Activated T-helper 17 cell treated with anti-CD3 and anti-CD28 coated beads, Interleukin-2, amount 50 U/mL, for 72 hours (primary cell): Measurements from ENCODE around the gene RFX6. TPM values are rescaled to one million over a fixed set of nuclear protein-coding genes. Genes with fewer than 3 reads are reported as not detected.
A peak's percentile ranks its signal among the peaks of the same experiment; 100 is the strongest.
"Not testable (repeated sequence)": the region's sequence is repeated elsewhere in the genome, so short reads cannot be mapped to it uniquely, and the experiment has no call there.

Experiments used
- ATAC-seq: fragments of 150-1000 bp; cut with Tn5 transposase; replicated peaks from 2 replicates; pipeline ENCODE4 v1.10.0; 2021; ENCODE audit warnings: mild to moderate bottlenecking, moderate library complexity
- H3K27ac Mint-ChIP-seq: one replicate; pipeline ENCODE4 v1.8.0; 2022; ENCODE audit warnings: mixed read lengths
- H3K27me3 Mint-ChIP-seq: one replicate; pipeline ENCODE4 v1.8.0; 2022; ENCODE audit warnings: mixed read lengths
- H3K36me3 Mint-ChIP-seq: one replicate; pipeline ENCODE4 v1.8.0; 2022; ENCODE audit warnings: low read depth, mild to moderate bottlenecking, mixed read lengths
- H3K4me1 Mint-ChIP-seq: one replicate; pipeline ENCODE4 v1.8.0; 2022; ENCODE audit warnings: mixed read lengths
- H3K4me3 Mint-ChIP-seq: one replicate; pipeline ENCODE4 v1.8.0; 2022; ENCODE audit warnings: mild to moderate bottlenecking, mixed read lengths
- H3K9me3 Mint-ChIP-seq: one replicate; pipeline ENCODE4 v1.8.0; 2022; ENCODE audit warnings: mixed read lengths
- total RNA-seq, 2 donors: library from RNA; stranded (reverse); gene quantifications; one replicate each; pipeline ENCODE4 v1.2.3, GENCODE V29; 2022

Gene RFX6, protein sequence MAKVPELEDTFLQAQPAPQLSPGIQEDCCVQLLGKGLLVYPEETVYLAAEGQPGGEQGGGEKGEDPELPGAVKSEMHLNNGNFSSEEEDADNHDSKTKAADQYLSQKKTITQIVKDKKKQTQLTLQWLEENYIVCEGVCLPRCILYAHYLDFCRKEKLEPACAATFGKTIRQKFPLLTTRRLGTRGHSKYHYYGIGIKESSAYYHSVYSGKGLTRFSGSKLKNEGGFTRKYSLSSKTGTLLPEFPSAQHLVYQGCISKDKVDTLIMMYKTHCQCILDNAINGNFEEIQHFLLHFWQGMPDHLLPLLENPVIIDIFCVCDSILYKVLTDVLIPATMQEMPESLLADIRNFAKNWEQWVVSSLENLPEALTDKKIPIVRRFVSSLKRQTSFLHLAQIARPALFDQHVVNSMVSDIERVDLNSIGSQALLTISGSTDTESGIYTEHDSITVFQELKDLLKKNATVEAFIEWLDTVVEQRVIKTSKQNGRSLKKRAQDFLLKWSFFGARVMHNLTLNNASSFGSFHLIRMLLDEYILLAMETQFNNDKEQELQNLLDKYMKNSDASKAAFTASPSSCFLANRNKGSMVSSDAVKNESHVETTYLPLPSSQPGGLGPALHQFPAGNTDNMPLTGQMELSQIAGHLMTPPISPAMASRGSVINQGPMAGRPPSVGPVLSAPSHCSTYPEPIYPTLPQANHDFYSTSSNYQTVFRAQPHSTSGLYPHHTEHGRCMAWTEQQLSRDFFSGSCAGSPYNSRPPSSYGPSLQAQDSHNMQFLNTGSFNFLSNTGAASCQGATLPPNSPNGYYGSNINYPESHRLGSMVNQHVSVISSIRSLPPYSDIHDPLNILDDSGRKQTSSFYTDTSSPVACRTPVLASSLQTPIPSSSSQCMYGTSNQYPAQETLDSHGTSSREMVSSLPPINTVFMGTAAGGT
- total RNA-seq = not detected

- peak within 1 kb of the TSS; percentile 20 for H3K4me3 Mint-ChIP-seq
- H3K4me1 Mint-ChIP-seq = no peaks in the 10 kb centered on the region
- H3K9me3 Mint-ChIP-seq = no peaks in the 10 kb centered on the region
- peak; percentile 12 for ATAC-seq
- no peak within 1 kb of the TSS for H3K27ac Mint-ChIP-seq
- H3K27me3 Mint-ChIP-seq = peaks cover 36% of the 10 kb centered on the region
- H3K36me3 Mint-ChIP-seq = no peaks in the 10 kb centered on the region
These were observed at the start of gene RFX6 for GRCh38 chr6:116876635-116877611. Gene RFX6, plus strand, starts transcription at chr6:116877242. Its CDS starts 34 bp downstream, at chr6:116877276.

DNA sequence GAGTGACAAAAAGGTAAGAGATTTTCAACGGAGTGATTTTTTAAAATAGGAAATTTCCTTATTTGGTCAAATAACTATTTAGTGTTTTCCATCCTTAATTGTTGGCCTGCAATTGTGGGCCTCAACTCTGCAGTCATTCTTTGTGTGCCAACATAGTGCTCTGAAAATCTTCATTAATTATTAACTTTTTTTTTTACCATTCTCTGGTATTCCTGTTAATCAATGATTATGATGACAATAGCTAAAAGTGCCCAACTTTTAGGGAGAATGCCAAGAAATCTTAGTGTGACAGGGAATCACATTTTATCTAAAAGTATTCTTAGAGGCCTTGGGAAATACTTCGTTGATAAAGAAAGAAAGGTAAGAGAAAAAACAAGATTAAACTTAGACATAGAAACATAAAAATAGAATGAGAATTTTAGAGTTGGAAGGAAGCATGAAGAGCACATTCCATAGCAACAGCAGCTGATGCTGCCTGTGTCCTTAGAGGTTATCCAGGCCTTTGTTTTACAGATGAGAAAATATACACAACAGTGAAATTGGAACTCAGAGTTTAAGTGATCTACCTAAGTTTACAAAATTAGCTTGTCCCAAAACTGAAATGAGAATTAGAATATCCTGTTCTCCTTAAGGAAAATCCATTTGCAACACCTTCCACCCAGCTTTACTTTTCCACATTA lies 49.3 kb upstream of the RFX6 start:
- Mint-ChIP-seq H3K27me3 (no peaks in the 10 kb centered on the region), H3K27ac (no peak overlapping the region), H3K4me3 (no peak overlapping the region), H3K9me3 (peaks cover 10% of the 10 kb centered on the region), H3K4me1 (no peaks in the 10 kb centered on the region), H3K36me3 (no peaks in the 10 kb centered on the region)
- no peak for ATAC-seq

DNA sequence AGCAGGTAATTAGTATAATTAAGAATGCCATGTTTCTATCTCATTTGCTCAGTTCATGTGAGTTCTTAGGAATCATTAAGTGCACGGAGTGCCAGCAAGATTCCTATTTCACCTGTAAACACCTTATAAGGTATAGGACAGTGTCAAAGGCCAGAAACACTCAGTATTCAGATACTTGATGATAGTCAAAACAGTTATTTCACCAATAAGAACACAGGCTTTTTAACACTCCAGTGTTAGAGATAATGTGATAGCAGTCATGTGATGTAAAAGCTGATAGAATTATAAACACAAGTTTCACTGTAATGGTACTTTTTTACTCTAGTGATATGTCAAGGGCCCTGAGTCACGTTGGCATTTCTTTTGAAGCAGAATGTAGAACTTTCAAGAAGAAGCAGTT lies 48.1 kb upstream of the RFX6 start, which contains the start of gene GPRC6A:
Gene GPRC6A (minus strand): TSS at position 101 of the 400 bp plus-strand sequence. CDS start 70 bp downstream, at position 31.
- ATAC-seq = no peak
- Mint-ChIP-seq H3K4me3 (no peak within 1 kb of the TSS), H3K4me1 (no peaks in the 10 kb centered on the region), H3K9me3 (peaks cover under 1% of the 10 kb centered on the region), H3K36me3 (no peaks in the 10 kb centered on the region), H3K27ac (no peak within 1 kb of the TSS), H3K27me3 (no peaks in the 10 kb centered on the region)

DNA sequence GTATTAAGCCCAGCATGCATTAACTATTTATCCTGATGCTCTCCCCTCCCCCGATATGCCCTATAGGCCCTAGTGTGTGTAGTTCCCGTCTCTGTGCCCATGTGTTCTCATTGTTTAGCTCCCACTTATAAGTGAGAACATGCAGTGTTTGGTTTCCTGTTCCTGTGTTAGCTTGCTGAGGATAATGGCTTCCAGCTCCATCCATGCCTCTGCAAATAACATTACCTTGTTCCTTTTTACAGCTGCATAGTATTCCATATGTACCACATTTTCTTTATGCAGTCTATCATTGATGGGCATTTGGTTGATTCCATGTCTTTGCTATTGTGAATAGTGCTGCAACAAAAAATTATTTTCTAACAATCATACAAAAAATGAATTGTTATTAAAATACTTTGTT lies 42.5 kb upstream of the RFX6 start:
- H3K36me3 Mint-ChIP-seq, H3K9me3 Mint-ChIP-seq, H3K27me3 Mint-ChIP-seq, H3K4me1 Mint-ChIP-seq, H3K27ac Mint-ChIP-seq, ATAC-seq, H3K4me3 Mint-ChIP-seq: not testable (repeated sequence)

DNA sequence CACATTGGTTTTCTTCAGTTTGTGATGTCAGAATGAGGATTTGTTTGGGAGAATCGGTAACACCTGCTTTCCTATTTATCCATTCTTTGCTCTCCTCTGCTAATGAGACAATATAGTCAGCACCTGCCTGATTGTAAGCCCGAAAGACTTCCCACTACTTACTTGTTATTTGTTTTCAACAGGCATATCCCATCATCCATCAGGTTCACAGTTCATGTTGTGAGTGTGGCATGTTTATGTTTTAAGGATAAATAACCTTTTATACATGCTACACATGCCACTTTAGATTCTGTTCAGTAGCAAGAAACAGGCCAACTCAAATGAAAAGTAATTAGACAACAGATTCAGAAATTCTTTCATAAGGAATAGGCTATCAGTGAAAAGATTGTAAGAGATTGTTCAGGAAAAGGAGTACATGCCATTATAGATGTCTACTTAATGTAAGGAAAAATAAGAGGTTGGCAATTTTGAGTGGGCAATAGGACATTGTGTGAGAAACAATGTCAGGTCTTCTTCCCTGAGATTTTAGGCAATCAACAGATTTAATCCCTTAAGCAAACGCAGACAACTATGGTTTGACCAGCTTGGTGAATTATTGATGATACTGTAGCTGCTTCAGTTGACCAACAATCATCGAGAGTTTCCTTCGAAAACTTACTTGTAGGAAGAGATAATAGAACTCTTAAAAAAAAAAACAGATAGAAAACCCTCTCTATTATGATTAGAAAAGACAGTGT lies 40.3 kb upstream of the RFX6 start:
- no peak overlapping the region for H3K27ac Mint-ChIP-seq
- H3K36me3 Mint-ChIP-seq = no peaks in the 10 kb centered on the region
- H3K9me3 Mint-ChIP-seq = peaks cover 5% of the 10 kb centered on the region
- H3K27me3 Mint-ChIP-seq = peaks cover 9% of the 10 kb centered on the region
- H3K4me1 Mint-ChIP-seq = no peaks in the 10 kb centered on the region
- H3K4me3 Mint-ChIP-seq = no peak overlapping the region
- ATAC-seq = no peak

DNA sequence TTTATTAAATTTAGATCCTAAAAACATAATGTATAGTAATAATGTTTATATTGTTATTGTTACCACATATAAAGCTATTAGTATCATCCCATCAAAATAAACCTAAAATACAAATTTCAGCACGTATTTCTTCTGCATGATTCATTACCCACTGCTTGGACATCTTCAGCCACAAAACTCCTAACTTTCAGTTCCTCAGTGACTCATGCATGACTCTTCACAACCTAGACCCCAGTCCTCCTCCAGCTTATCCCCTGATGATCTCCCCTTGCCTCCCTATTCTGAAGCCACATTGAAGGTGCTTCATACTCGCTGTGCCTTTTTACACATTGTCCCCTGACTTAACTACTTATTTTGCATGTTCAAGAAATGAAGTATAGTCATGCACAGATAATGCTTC lies 37.0 kb upstream of the RFX6 start:
- no peak for ATAC-seq
- Mint-ChIP-seq H3K27ac (no peak overlapping the region), H3K9me3 (peaks cover 5% of the 10 kb centered on the region), H3K36me3 (no peaks in the 10 kb centered on the region), H3K4me3 (no peak overlapping the region), H3K4me1 (no peaks in the 10 kb centered on the region), H3K27me3 (peaks cover 7% of the 10 kb centered on the region)

DNA sequence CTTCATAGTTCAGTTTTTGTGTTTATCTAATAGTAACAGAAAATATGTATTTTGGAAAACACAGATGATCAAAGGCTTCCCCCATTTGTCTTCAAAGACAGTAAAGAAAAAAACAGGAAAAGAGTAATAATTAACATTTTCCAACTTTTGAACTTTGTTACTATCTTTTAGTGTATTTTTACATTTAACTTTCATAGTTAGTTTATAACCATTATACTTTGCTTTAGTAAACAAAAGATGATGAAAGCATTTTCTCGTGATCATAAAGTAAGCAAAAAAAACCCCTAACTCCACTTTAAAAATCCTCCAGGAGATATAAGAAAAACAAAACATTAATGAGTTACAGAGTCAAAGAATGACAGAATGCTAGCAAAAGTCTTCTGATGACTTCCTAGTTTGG lies 34.6 kb upstream of the RFX6 start:
- Mint-ChIP-seq H3K36me3 (no peaks in the 10 kb centered on the region), H3K4me1 (no peaks in the 10 kb centered on the region), H3K27ac (no peak overlapping the region), H3K4me3 (no peak overlapping the region), H3K27me3 (no peaks in the 10 kb centered on the region), H3K9me3 (no peaks in the 10 kb centered on the region)
- no peak for ATAC-seq

DNA sequence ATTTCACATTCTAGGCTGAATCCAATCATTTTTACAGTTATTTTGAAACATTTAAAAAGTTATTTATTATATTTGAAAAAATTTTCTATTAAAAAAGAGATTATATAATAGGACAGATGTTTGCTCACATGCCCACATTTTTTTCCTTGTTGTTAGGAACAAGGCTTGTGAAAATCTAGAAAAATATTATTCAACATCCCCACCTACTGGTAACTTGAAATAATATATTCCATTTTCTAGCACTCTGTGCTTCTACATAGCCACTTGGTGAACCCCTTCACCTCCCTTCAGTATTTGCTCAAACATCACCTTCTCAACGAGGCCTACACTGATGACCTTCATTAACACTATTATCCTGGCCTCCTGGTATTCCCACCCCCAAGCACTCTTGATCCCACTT lies 29.8 kb upstream of the RFX6 start:
- Mint-ChIP-seq H3K4me1 (no peaks in the 10 kb centered on the region), H3K27ac (no peak overlapping the region), H3K4me3 (no peak overlapping the region), H3K36me3 (no peaks in the 10 kb centered on the region), H3K27me3 (peaks cover 5% of the 10 kb centered on the region), H3K9me3 (peaks cover 3% of the 10 kb centered on the region)
- no peak for ATAC-seq

DNA sequence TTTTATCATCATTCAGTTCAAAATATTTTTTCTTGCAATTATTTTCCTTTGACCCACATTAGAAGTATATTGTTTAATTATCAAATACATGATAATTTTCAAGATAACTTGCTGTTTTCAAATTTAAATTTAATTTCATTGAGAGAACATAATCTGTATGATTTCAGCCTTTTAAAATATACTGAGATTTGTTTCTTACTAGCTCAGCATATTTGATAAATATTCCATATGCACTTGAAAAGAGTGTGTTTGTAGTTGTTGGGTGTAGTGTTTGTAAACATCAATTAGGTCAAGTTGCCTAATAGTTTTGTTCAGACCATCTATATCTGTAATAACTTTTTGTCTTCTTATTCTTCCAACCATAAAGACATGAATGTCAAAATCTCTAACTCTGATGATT lies 19.0 kb upstream of the RFX6 start:
- no peak overlapping the region for H3K4me3 Mint-ChIP-seq
- H3K36me3 Mint-ChIP-seq = no peaks in the 10 kb centered on the region
- H3K27ac Mint-ChIP-seq = no peak overlapping the region
- H3K27me3 Mint-ChIP-seq = no peaks in the 10 kb centered on the region
- ATAC-seq = no peak
- no peaks in the 10 kb centered on the region for H3K4me1 Mint-ChIP-seq
- peaks cover 13% of the 10 kb centered on the region for H3K9me3 Mint-ChIP-seq

GRCh38 chr6:116859264-116859663 lies 17.8 kb upstream of the RFX6 start:
- Mint-ChIP-seq H3K36me3 (no peaks in the 10 kb centered on the region), H3K27me3 (no peaks in the 10 kb centered on the region), H3K4me3 (no peak overlapping the region), H3K9me3 (peaks cover 13% of the 10 kb centered on the region), H3K4me1 (no peaks in the 10 kb centered on the region), H3K27ac (no peak overlapping the region)
- ATAC-seq = no peak

DNA sequence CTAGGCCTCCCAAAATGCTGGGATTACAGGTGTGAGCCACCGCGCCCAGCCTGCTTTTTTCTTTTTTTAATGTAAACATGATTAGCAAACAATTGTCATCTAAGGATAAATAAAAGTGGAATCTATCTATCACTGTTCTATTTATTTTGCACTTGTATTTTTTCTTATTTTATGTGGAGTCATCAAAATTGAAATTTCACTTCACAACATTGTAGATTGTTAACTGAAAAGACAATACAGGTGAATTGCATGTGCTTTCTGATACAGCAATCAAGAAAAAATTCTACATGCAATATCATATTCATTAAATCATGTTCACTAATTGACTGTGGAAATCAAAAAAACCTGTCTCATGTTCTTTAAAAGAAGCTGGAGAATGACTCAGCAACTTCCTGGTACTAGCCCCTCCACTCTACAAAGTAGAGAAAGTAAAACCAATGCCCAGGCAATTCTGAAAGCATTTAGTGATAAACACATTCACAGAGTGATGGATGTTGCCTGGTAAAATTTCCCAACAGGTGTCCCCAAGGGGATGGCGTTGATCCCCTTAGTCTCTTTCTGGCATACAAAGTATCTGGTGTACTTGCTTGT lies 10.7 kb upstream of the RFX6 start:
- no peak for ATAC-seq
- Mint-ChIP-seq H3K9me3 (peaks cover 3% of the 10 kb centered on the region), H3K4me1 (no peaks in the 10 kb centered on the region), H3K27me3 (peaks cover 12% of the 10 kb centered on the region), H3K27ac (no peak overlapping the region), H3K4me3 (no peak overlapping the region), H3K36me3 (no peaks in the 10 kb centered on the region)

DNA sequence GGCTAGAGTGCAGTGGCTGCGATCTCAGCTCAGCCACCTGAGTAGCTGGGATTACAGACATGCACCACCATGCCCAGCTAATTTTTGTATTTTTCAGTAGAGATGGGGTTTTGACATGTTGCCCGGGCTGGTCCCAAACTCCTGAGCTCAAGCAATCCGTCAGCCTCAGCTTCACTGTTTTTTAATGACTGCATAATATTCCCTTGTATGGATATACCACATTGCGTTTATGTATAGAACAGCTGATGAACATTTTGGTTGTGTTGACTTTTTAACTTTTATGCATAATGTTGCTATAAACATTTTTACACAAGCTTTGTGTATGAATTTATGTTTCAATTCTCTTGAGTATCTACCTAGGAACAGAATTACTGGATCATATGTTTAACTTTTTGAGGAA lies 4.3 kb upstream of the RFX6 start:
- H3K27ac Mint-ChIP-seq = no peak overlapping the region
- no peaks in the 10 kb centered on the region for H3K36me3 Mint-ChIP-seq
- peaks cover 37% of the 10 kb centered on the region for H3K27me3 Mint-ChIP-seq
- no peak for ATAC-seq
- H3K4me3 Mint-ChIP-seq = no peak overlapping the region
- no peaks in the 10 kb centered on the region for H3K9me3 Mint-ChIP-seq
- H3K4me1 Mint-ChIP-seq = no peaks in the 10 kb centered on the region

DNA sequence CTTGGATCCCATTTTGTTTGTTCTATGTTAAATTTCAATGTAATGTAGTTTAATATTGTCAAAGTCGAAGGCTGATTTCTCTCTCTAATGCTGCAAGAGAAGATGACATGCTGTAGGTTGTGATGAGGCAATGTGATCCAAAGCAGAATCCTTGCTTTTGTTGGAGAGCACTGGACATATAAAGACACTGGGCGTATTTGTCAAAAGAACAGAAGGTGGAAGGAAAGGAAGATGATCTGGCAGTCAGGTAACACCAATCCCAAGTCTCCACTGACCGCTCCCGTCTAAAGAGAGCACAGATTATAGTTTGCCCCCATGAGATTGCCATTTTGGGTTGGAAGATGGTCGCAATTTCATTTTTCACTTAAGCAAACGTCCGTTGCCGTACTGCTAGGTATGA lies 935 bp upstream of the RFX6 start:
- H3K4me3 Mint-ChIP-seq = peak overlapping the region; percentile 20
- no peaks in the 10 kb centered on the region for H3K9me3 Mint-ChIP-seq
- H3K36me3 Mint-ChIP-seq = no peaks in the 10 kb centered on the region

More for the DNA sequence above, 935 bp upstream of the RFX6 start:
- Mint-ChIP-seq H3K27me3 (peaks cover 36% of the 10 kb centered on the region), H3K4me1 (no peaks in the 10 kb centered on the region), H3K27ac (no peak overlapping the region)
- ATAC-seq = no peak
